ENCODE measurements around the gene ASTN2. TPM values are rescaled to one million over a fixed set of nuclear protein-coding genes. Genes with fewer than 3 reads are reported as not detected.

The ASTN2 gene
- total and polyA plus RNA-seq, 7 experiments from 2014 or later: 2.2 to 5.3 (median 4.0) TPM

- no peaks in the 10 kb centered on the region for H3K9me3 ChIP-seq (ENCODE audit: control insufficient read depth in 2 of 3, low read length in 3 of 3)
- CTCF ChIA-PET: no interaction called here
- Mint-ChIP-seq H3K27ac (no peak overlapping the region), H3K36me3 (peaks cover 0 to 4% (median 0%) of the 10 kb centered on the region in 5 donors), H3K27me3 (peaks cover 0 to 5% (median 0%) of the 10 kb centered on the region in 5 donors), H3K9me3 (peaks cover 0 to 16% (median 3%) of the 10 kb centered on the region in 11 donors), H3K4me3 (no peak overlapping the region), H3K4me1 (no peaks in the 10 kb centered on the region)
- no peaks in the 10 kb centered on the region for H3K27me3 ChIP-seq (ENCODE audit: control insufficient read depth in 2 of 2, insufficient read depth in 2 of 2, low read length in 2 of 2)
- no peaks in the 10 kb centered on the region for H3K4me1 ChIP-seq (ENCODE audit: control insufficient read depth in 2 of 2, insufficient read depth in 2 of 2, low read length in 2 of 2)
- no peaks in the 10 kb centered on the region for H3K36me3 ChIP-seq (ENCODE audit: control insufficient read depth in 2 of 3, insufficient read depth in 3 of 3, low read length in 3 of 3)
- intact Hi-C loops (cut with micrococcal nuclease): no loop called here
- no peak overlapping the region for H3K4me3 ChIP-seq (ENCODE audit: low read length)
- DNase-seq (no peak), ATAC-seq (no peak)
- H3K27ac ChIP-seq (ENCODE audit: low read depth, low read length): no peak overlapping the region
- POLR2A ChIA-PET: no interaction called here
Observed at GRCh38 chr9:117098331-117098730, 316.5 kb downstream of the ASTN2 start.

DNA sequence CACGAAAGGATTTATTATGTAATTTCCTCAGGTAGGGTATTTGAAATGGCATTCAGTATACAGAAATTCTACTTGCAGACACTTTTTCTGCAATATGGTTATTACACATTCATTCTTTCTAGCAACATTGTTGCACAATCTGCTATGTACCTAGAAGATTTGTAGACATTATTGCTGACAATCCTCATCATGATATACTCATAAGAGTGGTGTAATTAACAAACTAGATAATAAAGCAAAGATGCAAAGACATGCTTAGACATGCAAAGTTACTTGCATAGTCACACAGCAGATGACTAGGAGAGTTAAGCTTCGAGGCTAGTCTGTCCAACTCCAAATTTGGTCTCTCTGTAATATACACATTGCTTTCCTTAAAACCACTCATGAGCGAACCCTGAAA is 317.1 kb downstream of the ASTN2 start:
- H3K27ac Mint-ChIP-seq: no peak overlapping the region
- H3K36me3 Mint-ChIP-seq: peaks cover 0 to 4% (median 0%) of the 10 kb centered on the region in 5 donors
- no peaks in the 10 kb centered on the region for H3K36me3 ChIP-seq (ENCODE audit: control insufficient read depth in 2 of 3, insufficient read depth in 3 of 3, low read length in 3 of 3)
- H3K27ac ChIP-seq (ENCODE audit: low read depth, low read length): no peak overlapping the region
- no peak overlapping the region for H3K4me3 Mint-ChIP-seq
- ChIA-PET CTCF (no interaction called here), POLR2A (no interaction called here)
- intact Hi-C loops (cut with micrococcal nuclease): no loop called here
- no peak for DNase-seq
- peaks cover 0 to 16% (median 3%) of the 10 kb centered on the region in 11 donors for H3K9me3 Mint-ChIP-seq
- H3K4me1 Mint-ChIP-seq: no peaks in the 10 kb centered on the region
- H3K4me1 ChIP-seq (ENCODE audit: control insufficient read depth in 2 of 2, insufficient read depth in 2 of 2, low read length in 2 of 2): no peaks in the 10 kb centered on the region
- H3K4me3 ChIP-seq (ENCODE audit: low read length): no peak overlapping the region
- ATAC-seq: no peak
- no peaks in the 10 kb centered on the region for H3K9me3 ChIP-seq (ENCODE audit: control insufficient read depth in 2 of 3, low read length in 3 of 3)
- H3K27me3 ChIP-seq (ENCODE audit: control insufficient read depth in 2 of 2, insufficient read depth in 2 of 2, low read length in 2 of 2): no peaks in the 10 kb centered on the region
- peaks cover 0 to 5% (median 0%) of the 10 kb centered on the region in 5 donors for H3K27me3 Mint-ChIP-seq

GRCh38 chr9:117096138-117096537 is 318.7 kb downstream of the ASTN2 start:
- Mint-ChIP-seq H3K4me3 (no peak overlapping the region), H3K36me3 (peaks cover 0 to 4% (median 0%) of the 10 kb centered on the region in 5 donors), H3K27me3 (peaks cover 0 to 5% (median 0%) of the 10 kb centered on the region in 5 donors), H3K27ac (no peak overlapping the region), H3K4me1 (no peaks in the 10 kb centered on the region), H3K9me3 (peaks cover 0 to 21% (median 3%) of the 10 kb centered on the region in 11 donors)
- ATAC-seq (no peak), DNase-seq (no peak)
- POLR2A ChIA-PET: no interaction called here
- Histone ChIP-seq H3K9me3 (ENCODE audit: control insufficient read depth in 2 of 3, low read length in 3 of 3) (no peaks in the 10 kb centered on the region), H3K27ac (ENCODE audit: low read depth, low read length) (no peak overlapping the region), H3K4me3 (ENCODE audit: low read length) (no peak overlapping the region), H3K36me3 (ENCODE audit: control insufficient read depth in 2 of 3, insufficient read depth in 3 of 3, low read length in 3 of 3) (no peaks in the 10 kb centered on the region), H3K4me1 (ENCODE audit: control insufficient read depth in 2 of 2, insufficient read depth in 2 of 2, low read length in 2 of 2) (no peaks in the 10 kb centered on the region), H3K27me3 (ENCODE audit: control insufficient read depth in 2 of 2, insufficient read depth in 2 of 2, low read length in 2 of 2) (no peaks in the 10 kb centered on the region)
- CTCF ChIA-PET: no interaction called here
- intact Hi-C loops (cut with micrococcal nuclease): no loop called here

- Histone ChIP-seq H3K36me3 (ENCODE audit: control insufficient read depth in 2 of 3, insufficient read depth in 3 of 3, low read length in 3 of 3) (no peaks in the 10 kb centered on the region), H3K27ac (ENCODE audit: low read depth, low read length) (no peak overlapping the region), H3K4me1 (ENCODE audit: control insufficient read depth in 2 of 2, insufficient read depth in 2 of 2, low read length in 2 of 2) (no peaks in the 10 kb centered on the region), H3K4me3 (ENCODE audit: low read length) (no peak overlapping the region), H3K9me3 (ENCODE audit: control insufficient read depth in 2 of 3, low read length in 3 of 3) (no peaks in the 10 kb centered on the region), H3K27me3 (ENCODE audit: control insufficient read depth in 2 of 2, insufficient read depth in 2 of 2, low read length in 2 of 2) (no peaks in the 10 kb centered on the region)
- peaks cover 0 to 20% (median 0%) of the 10 kb centered on the region in 11 donors for H3K9me3 Mint-ChIP-seq
- peaks cover 0 to 9% (median 3%) of the 10 kb centered on the region in 5 donors for H3K27me3 Mint-ChIP-seq
- no peaks in the 10 kb centered on the region for H3K36me3 Mint-ChIP-seq
- ATAC-seq (no peak), DNase-seq (no peak)
- no peaks in the 10 kb centered on the region for H3K4me1 Mint-ChIP-seq
- no peak overlapping the region for H3K4me3 Mint-ChIP-seq
- ChIA-PET POLR2A (no interaction called here), CTCF (no interaction called here)
- H3K27ac Mint-ChIP-seq: no peak overlapping the region
- intact Hi-C loops (cut with micrococcal nuclease): no loop called here
Observed at GRCh38 chr9:117095081-117095480, 319.8 kb downstream of the ASTN2 start.

DNA sequence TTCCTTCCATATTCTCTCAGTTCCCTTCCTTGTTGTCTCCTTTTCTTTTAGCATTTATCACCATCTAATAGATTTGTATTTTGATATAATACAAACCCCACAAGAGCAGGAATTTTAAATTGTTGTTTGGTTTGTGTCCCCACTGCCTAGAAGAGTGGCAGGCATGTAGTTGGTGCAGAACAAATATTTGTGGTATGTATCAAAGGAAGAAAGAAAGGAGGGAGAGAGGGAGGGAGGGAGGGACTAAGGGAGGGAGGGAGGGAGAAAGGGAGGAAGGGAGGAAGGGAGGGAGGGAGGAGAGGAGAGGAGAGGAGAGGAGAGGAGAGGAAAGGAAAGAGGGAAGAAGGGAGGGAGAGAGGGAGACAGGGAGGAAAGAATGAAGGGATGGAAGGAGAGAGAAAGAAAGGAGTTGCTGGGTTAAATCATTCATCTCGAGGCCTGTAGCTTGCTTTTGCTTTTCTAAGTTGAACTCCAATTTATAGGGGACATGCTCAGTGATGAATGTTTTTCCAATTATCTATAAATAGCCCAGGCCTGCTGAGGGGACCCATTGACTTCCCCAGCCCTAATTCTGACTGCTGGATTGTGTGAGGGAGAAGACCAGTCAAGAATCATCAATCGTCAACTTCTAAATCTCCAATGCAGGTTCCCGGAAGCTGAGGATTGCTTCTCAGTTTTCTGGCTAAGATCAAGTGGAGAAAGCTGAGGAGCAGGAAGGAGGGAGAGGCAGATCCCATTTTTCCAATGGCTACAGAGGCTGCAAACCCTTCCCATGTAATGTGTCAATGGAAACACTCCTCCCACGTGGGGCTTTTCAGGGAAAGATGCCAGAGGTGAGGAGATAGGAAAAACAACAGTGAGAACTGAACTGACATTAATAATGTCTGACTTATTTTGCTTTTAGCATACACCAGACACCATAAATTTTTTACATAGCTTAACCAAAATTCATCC is 320.7 kb downstream of the ASTN2 start:
- ChIA-PET POLR2A (no interaction called here), CTCF (no interaction called here)
- no peak overlapping the region for H3K27ac ChIP-seq (ENCODE audit: low read depth, low read length)
- Mint-ChIP-seq H3K4me1 (no peaks in the 10 kb centered on the region), H3K27me3 (peaks cover 0 to 9% (median 3%) of the 10 kb centered on the region in 5 donors), H3K9me3 (peaks cover 0 to 20% (median 0%) of the 10 kb centered on the region in 11 donors), H3K4me3 (no peak overlapping the region), H3K27ac (no peak overlapping the region), H3K36me3 (no peaks in the 10 kb centered on the region)
- no peaks in the 10 kb centered on the region for H3K4me1 ChIP-seq (ENCODE audit: control insufficient read depth in 2 of 2, insufficient read depth in 2 of 2, low read length in 2 of 2)
- H3K27me3 ChIP-seq (ENCODE audit: control insufficient read depth in 2 of 2, insufficient read depth in 2 of 2, low read length in 2 of 2): no peaks in the 10 kb centered on the region
- ATAC-seq (no peak), DNase-seq (no peak)
- intact Hi-C loops (cut with micrococcal nuclease): no loop called here
- H3K9me3 ChIP-seq (ENCODE audit: control insufficient read depth in 2 of 3, low read length in 3 of 3): no peaks in the 10 kb centered on the region
- H3K36me3 ChIP-seq (ENCODE audit: control insufficient read depth in 2 of 3, insufficient read depth in 3 of 3, low read length in 3 of 3): no peaks in the 10 kb centered on the region
- no peak overlapping the region for H3K4me3 ChIP-seq (ENCODE audit: low read length)

DNA sequence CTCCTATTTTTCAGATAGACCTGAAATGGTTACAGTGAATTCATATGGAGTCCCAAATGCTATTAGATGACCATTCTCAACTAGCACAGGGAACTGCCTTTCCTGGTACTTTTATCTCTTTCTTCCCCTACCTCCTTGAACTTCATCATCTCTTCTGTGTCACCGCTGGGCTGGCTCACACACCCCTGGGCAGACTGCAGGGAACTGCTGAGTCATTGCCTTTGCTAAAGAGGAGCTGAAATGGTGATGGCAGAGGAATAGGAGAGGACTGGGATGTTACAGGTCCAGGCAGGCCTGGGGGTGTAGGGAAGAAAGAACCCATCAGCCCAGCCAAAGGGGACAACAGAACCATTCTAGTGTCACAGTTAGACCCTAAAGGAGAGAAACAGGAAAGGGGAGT is 322.3 kb downstream of the ASTN2 start:
- H3K4me1 ChIP-seq (ENCODE audit: control insufficient read depth in 2 of 2, insufficient read depth in 2 of 2, low read length in 2 of 2): no peaks in the 10 kb centered on the region
- no peak for DNase-seq
- peaks cover 0 to 18% (median 0%) of the 10 kb centered on the region in 11 donors for H3K9me3 Mint-ChIP-seq
- no peak overlapping the region for H3K27ac ChIP-seq (ENCODE audit: low read depth, low read length)
- H3K36me3 ChIP-seq (ENCODE audit: control insufficient read depth in 2 of 3, insufficient read depth in 3 of 3, low read length in 3 of 3): no peaks in the 10 kb centered on the region
- peaks cover 0 to 9% (median 0%) of the 10 kb centered on the region in 5 donors for H3K27me3 Mint-ChIP-seq
- H3K27ac Mint-ChIP-seq: no peak overlapping the region
- ChIA-PET POLR2A (no interaction called here), CTCF (no interaction called here)
- H3K4me3 ChIP-seq (ENCODE audit: low read length): no peak overlapping the region
- no peaks in the 10 kb centered on the region for H3K9me3 ChIP-seq (ENCODE audit: control insufficient read depth in 2 of 3, low read length in 3 of 3)
- no peaks in the 10 kb centered on the region for H3K27me3 ChIP-seq (ENCODE audit: control insufficient read depth in 2 of 2, insufficient read depth in 2 of 2, low read length in 2 of 2)
- H3K36me3 Mint-ChIP-seq: no peaks in the 10 kb centered on the region
- no peak for ATAC-seq
- no peak overlapping the region for H3K4me3 Mint-ChIP-seq
- H3K4me1 Mint-ChIP-seq: no peaks in the 10 kb centered on the region
- intact Hi-C loops (cut with micrococcal nuclease): no loop called here

GRCh38 chr9:117091529-117091928 is 323.3 kb downstream of the ASTN2 start:
- Mint-ChIP-seq H3K4me3 (peak overlapping the region in 1 of 10 donors; percentile 30), H3K36me3 (no peaks in the 10 kb centered on the region), H3K9me3 (peaks cover 0 to 13% (median under 1%) of the 10 kb centered on the region in 11 donors), H3K27me3 (peaks cover 0 to 9% (median 0%) of the 10 kb centered on the region in 5 donors), H3K4me1 (no peaks in the 10 kb centered on the region), H3K27ac (no peak overlapping the region)
- Histone ChIP-seq H3K27me3 (ENCODE audit: control insufficient read depth in 2 of 2, insufficient read depth in 2 of 2, low read length in 2 of 2) (no peaks in the 10 kb centered on the region), H3K9me3 (ENCODE audit: control insufficient read depth in 2 of 3, low read length in 3 of 3) (no peaks in the 10 kb centered on the region), H3K36me3 (ENCODE audit: control insufficient read depth in 2 of 3, insufficient read depth in 3 of 3, low read length in 3 of 3) (no peaks in the 10 kb centered on the region), H3K27ac (ENCODE audit: low read depth, low read length) (no peak overlapping the region), H3K4me1 (ENCODE audit: control insufficient read depth in 2 of 2, insufficient read depth in 2 of 2, low read length in 2 of 2) (no peaks in the 10 kb centered on the region), H3K4me3 (ENCODE audit: low read length) (no peak overlapping the region)
- intact Hi-C loops (cut with micrococcal nuclease): no loop called here
- DNase-seq (no peak), ATAC-seq (no peak)
- POLR2A ChIA-PET: no interaction called here
- CTCF ChIA-PET: no interaction called here
